Esophagus squamous epithelium (tissue), 5 donors: Measurements from ENCODE around the gene HGF. TPM values are rescaled to one million over a fixed set of nuclear protein-coding genes. Genes with fewer than 3 reads are reported as not detected.

ENCODE experiments used
- DNase-seq: peaks from one replicate; lab custom pipeline; 2025; lab: John Stamatoyannopoulos, UW
- H3K27ac ChIP-seq, 4 donors: fragments of 200-600 bp; sonication (generic); one replicate each; pipeline ENCODE4 v1.5.1; 2016 to 2019; ENCODE audit warnings: mild to moderate bottlenecking in 1 of 4
- H3K27me3 ChIP-seq, 4 donors: fragments of 200-600 bp; sonication (generic); 1 replicate in 3 of 4; 2 replicates in 1 of 4; pipeline versions ENCODE4 v1.5.1 to v1.6.0; 2017 to 2021; ENCODE audit warnings: antibody characterized with exemption in 1 of 4
- H3K36me3 ChIP-seq, 3 donors: fragments of 200-600 bp; sonication (generic); one replicate each; pipeline ENCODE4 v1.5.1; 2016 to 2019
- H3K4me1 ChIP-seq, 3 donors: fragments of 200-600 bp; sonication (generic); one replicate each; pipeline ENCODE4 v1.5.1; 2017 to 2019
- H3K4me3 ChIP-seq, 4 donors: fragments of 200-600 bp; sonication (generic); 1 replicate in 3 of 4; 2 replicates in 1 of 4; pipeline ENCODE4 v1.5.1; 2016 to 2019; ENCODE audit warnings: mild to moderate bottlenecking in 2 of 4, moderate library complexity in 1 of 4
- H3K9me3 ChIP-seq, 3 donors: fragments of 200-600 bp; sonication (generic); one replicate each; pipeline ENCODE4 v1.5.1; 2016 to 2019
- POLR2A ChIP-seq, 4 donors: fragments of 450-650 bp; IDR thresholded peaks; one replicate each; pipeline ENCODE4 v1.6.1; 2017; ENCODE audit warnings: antibody characterized with exemption in 4 of 4, mild to moderate bottlenecking in 4 of 4, moderate library complexity in 3 of 4
- WGBS, 2 donors: methylation state at CpG; one replicate each; pipeline ENCODE4 v1.1.5; 2018; 5-methylcytosine and 5-hydroxymethylcytosine counted together
- intact Hi-C: fragments of 100-400 bp; cut with DNase I; formaldehyde crosslinking; loops from one replicate; pipeline ENCODE4 v1.15.0; 2022
- total RNA-seq, 4 donors: library from RNA; depleted of rRNA; stranded (reverse); fragments of >200 nt; gene quantifications; one replicate each; pipeline ENCODE4 v1.1.0, GENCODE V29; 2016
- TF ChIP-seq, protein P1 (sequence below), 6 experiments: fragments of 450-650 bp in 4 of 6; fragments of 200-600 bp in 2 of 6; sonication (generic) in 2 of 6; IDR thresholded peaks; one replicate each; pipeline ENCODE4 v1.5.1; 2016 to 2019; ENCODE audit warnings: antibody characterized with exemption in 6 of 6, mild to moderate bottlenecking in 4 of 6, moderate library complexity in 4 of 6
- donor health status: DM: yes; HTN: yes; CAD: no.

Gene HGF
- total RNA-seq, 4 donors from 2014 or later = 0.30 to 4.4 (median 0.95) TPM

DNA sequence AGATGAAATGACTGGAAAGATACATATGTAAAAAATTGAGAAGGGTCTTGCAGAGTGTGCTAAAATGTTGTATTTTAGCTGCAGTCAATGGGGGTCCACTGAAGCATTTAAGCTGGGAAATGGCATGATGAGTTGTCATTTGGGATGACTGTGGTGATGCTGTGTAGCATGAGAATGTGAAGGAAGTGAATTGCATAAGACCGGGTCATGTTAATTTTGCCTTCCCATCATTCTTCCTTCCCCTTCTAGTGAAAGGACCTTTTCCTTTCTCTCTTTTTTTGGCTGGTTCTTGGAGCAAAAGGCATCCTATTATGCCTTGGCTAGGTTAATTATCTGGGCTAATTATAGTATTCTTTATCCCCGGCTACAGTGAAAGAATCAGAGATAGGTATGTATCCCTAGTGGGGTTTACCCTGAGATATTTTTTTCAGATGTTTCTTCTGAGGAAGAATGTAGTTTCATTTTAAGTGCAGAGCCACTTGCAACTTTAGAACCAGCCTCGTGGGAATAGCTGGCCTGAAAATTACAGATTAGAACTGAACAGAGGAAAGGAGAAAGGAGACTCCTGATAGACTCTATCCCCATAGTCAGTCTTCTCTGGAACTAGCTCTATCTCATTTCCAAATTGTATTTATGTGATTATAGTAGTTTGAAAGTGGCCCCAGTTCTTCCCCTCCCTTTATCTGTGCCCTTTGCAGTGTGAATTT lies 93.6 kb downstream of the HGF start:
- Histone ChIP-seq H3K36me3 (no peaks in the 10 kb centered on the region), H3K27ac (no peak overlapping the region), H3K4me1 (no peaks in the 10 kb centered on the region), H3K4me3 (no peak overlapping the region), H3K9me3 (no peaks in the 10 kb centered on the region), H3K27me3 (no peaks in the 10 kb centered on the region)
- DNase-seq = no peak
- no peak for TF ChIP-seq POLR2A (IDR thresholded peaks at IDR 0.05)
- TF ChIP-seq, protein P1, sequence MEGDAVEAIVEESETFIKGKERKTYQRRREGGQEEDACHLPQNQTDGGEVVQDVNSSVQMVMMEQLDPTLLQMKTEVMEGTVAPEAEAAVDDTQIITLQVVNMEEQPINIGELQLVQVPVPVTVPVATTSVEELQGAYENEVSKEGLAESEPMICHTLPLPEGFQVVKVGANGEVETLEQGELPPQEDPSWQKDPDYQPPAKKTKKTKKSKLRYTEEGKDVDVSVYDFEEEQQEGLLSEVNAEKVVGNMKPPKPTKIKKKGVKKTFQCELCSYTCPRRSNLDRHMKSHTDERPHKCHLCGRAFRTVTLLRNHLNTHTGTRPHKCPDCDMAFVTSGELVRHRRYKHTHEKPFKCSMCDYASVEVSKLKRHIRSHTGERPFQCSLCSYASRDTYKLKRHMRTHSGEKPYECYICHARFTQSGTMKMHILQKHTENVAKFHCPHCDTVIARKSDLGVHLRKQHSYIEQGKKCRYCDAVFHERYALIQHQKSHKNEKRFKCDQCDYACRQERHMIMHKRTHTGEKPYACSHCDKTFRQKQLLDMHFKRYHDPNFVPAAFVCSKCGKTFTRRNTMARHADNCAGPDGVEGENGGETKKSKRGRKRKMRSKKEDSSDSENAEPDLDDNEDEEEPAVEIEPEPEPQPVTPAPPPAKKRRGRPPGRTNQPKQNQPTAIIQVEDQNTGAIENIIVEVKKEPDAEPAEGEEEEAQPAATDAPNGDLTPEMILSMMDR (IDR thresholded peaks at IDR 0.05) = no peak
- WGBS, 2 donors = 51 to 59% methylated on average over 3 of the region's 3 CpGs
- intact Hi-C loops = no loop called here

DNA sequence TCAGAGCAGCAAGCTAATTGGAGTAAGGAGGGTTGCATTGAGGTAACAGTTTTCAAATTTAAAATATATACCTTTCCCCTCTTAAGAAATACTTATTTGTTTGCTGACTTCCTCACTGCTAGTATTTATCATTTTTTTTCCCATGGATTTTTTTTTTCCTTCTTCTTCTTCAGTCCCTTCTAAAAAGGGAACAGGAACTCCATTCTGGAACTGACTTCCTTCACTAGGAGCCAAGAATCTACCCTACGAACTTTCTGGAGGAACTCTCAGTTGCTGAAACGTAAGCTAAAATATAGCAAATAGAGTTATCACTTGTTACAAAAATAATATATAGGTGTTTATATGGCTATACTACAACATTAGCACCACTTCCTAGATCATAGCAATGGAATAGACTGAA lies 95.4 kb downstream of the HGF start:
- Histone ChIP-seq H3K27ac (no peak overlapping the region), H3K4me3 (no peak overlapping the region), H3K36me3 (no peaks in the 10 kb centered on the region), H3K9me3 (no peaks in the 10 kb centered on the region), H3K4me1 (no peaks in the 10 kb centered on the region), H3K27me3 (no peaks in the 10 kb centered on the region)
- no peak for DNase-seq
- WGBS, 2 donors = 43 to 63% methylated on average over 2 of the region's 2 CpGs
- TF ChIP-seq POLR2A (IDR thresholded peaks at IDR 0.05) = no peak
- TF ChIP-seq, protein P1 (IDR thresholded peaks at IDR 0.05) = no peak
- intact Hi-C loops = no loop called here

DNA sequence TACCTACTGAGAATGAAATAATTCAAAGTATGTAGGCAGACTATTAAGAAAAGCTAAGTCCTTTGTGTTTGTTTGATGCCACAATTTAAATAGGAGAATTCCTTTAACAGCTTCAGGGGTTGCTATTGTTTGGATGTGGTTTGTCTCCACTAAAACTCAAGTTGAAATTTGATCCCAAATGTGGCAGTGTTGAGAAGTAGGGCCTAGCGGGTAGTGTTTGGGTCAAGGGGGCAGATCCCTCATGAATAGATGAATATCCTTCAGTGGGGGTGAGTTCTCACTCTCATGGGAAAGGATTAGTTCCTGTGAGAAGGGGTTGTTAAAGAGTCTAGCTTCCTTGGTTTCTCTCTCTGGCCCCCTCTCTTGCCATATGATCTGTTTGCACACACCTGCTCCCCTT lies 97.0 kb downstream of the HGF start:
- DNase-seq = no peak
- TF ChIP-seq, protein P1 (IDR thresholded peaks at IDR 0.05) = no peak
- no peak for TF ChIP-seq POLR2A (IDR thresholded peaks at IDR 0.05)
- Histone ChIP-seq H3K4me1 (no peaks in the 10 kb centered on the region), H3K9me3 (no peaks in the 10 kb centered on the region), H3K27me3 (no peaks in the 10 kb centered on the region), H3K36me3 (no peaks in the 10 kb centered on the region), H3K4me3 (no peak overlapping the region), H3K27ac (no peak overlapping the region)
- intact Hi-C loops = no loop called here
- WGBS, 2 donors = 57 to 100% methylated on average over 1 of the region's 1 CpG

DNA sequence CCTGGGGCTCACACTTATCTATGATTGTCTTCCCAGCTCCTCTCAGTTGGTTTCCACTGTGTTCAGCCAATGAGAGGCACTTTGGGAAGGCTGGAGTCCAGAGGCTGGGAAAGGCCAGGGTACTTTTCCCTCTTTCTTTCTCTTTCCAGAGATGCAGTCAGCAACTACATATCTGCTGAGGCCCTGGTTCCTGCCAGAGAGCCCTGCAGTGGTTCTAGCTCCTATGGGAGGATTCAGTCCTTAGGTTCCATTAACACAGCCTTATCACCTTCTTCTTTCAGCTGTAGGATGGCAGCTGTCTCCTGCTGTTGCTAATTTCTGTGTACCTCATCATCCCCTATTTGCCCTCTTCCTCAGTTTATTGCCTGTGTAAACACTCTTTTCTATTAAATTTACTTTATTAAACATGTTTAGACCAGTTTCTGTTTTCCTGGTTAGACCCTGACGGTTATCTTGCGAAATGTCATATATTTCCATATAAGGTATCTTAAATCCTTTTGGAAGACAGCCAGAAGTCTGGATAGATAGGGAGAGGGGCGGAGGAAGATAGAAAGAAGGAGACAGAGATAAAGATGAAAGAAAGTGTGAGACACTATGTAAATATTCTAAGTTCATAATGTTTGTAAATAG lies 100.3 kb downstream of the HGF start:
- H3K4me3 ChIP-seq = no peak overlapping the region
- no peak for TF ChIP-seq POLR2A (IDR thresholded peaks at IDR 0.05)
- TF ChIP-seq, protein P1 (IDR thresholded peaks at IDR 0.05) = no peak
- no peak overlapping the region for H3K27ac ChIP-seq
- H3K9me3 ChIP-seq = no peaks in the 10 kb centered on the region
- 54 to 70% methylated on average over 3 of the region's 3 CpGs for WGBS, 2 donors
- H3K4me1 ChIP-seq = no peaks in the 10 kb centered on the region
- DNase-seq = no peak
- H3K27me3 ChIP-seq = no peaks in the 10 kb centered on the region
- no peaks in the 10 kb centered on the region for H3K36me3 ChIP-seq
- intact Hi-C loops = no loop called here

DNA sequence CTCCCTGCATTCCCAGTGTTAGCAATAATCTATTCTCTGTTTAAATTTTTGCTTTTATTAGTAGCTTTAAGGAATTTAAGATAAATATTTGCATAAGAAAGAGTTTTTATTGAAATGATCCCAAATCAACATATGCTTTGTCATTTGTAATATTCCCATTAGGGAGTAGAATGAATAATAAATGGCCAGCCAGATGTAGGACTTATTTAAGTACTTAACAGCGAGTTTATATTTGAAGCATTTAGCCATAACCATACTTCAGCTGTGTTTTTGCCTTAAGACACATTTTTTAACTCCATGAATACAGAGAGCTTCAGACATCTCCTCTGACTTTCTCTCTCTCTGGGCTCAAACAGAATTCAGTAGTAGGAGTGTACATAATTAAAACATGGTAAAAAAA lies 103.6 kb downstream of the HGF start:
- Histone ChIP-seq H3K4me3 (no peak overlapping the region), H3K27ac (no peak overlapping the region), H3K9me3 (no peaks in the 10 kb centered on the region), H3K36me3 (no peaks in the 10 kb centered on the region), H3K27me3 (no peaks in the 10 kb centered on the region), H3K4me1 (no peaks in the 10 kb centered on the region)
- DNase-seq = no peak
- 58 to 70% methylated on average over 1 of the region's 1 CpG for WGBS, 2 donors
- intact Hi-C loops = no loop called here
- TF ChIP-seq POLR2A (IDR thresholded peaks at IDR 0.05) = no peak
- TF ChIP-seq, protein P1 (IDR thresholded peaks at IDR 0.05) = no peak
